Ammon's horn (tissue), 1 donor: ENCODE measurements around the gene LRRC18.

Source experiments
- DNase-seq: peaks from one replicate; pipeline ENCODE4 v3.0.0-alpha.2; 2016; ENCODE audit warnings: low spot score

LRRC18 gene

GRCh38 chr10:48907730-48908129 is 31.9 kb downstream of the LRRC18 start:
- DNase-seq, result no peak

- DNase-seq, result no peak
Observed at GRCh38 chr10:48906841-48907240, 32.8 kb downstream of the LRRC18 start.

GRCh38 chr10:48905311-48905710 is 34.3 kb downstream of the LRRC18 start:
- DNase-seq, result no peak

GRCh38 chr10:48904861-48905260 is 34.8 kb downstream of the LRRC18 start:
- no peak for DNase-seq

GRCh38 chr10:48903151-48903550 is 36.5 kb downstream of the LRRC18 start:
- peak; percentile 20 for DNase-seq

- DNase-seq, result no peak
Observed at GRCh38 chr10:48902096-48902495, 37.5 kb downstream of the LRRC18 start.

- DNase-seq, result no peak
Observed at GRCh38 chr10:48901319-48901718, 38.3 kb downstream of the LRRC18 start.

GRCh38 chr10:48900371-48900801 is 39.3 kb downstream of the LRRC18 start:
- DNase-seq, result peak; percentile 32

- no peak for DNase-seq
Observed at GRCh38 chr10:48899781-48900180, 39.9 kb downstream of the LRRC18 start.

GRCh38 chr10:48898426-48898825 is 41.2 kb downstream of the LRRC18 start:
- no peak for DNase-seq

GRCh38 chr10:48897441-48897790 is 42.2 kb downstream of the LRRC18 start:
- DNase-seq, result no peak

- no peak for DNase-seq
Observed at GRCh38 chr10:48896756-48897440, 42.7 kb downstream of the LRRC18 start.

GRCh38 chr10:48895803-48896195 is 43.8 kb downstream of the LRRC18 start:
- no peak for DNase-seq

GRCh38 chr10:48894911-48895802 is 44.5 kb downstream of the LRRC18 start:
- no peak for DNase-seq

GRCh38 chr10:48890888-48891850 is 48.5 kb downstream of the LRRC18 start:
- DNase-seq, result no peak

- DNase-seq, result no peak
Observed at GRCh38 chr10:48887982-48888381, 51.7 kb downstream of the LRRC18 start.

GRCh38 chr10:48885376-48885775 is 54.3 kb downstream of the LRRC18 start:
- DNase-seq, result peak; percentile 59

GRCh38 chr10:48884179-48885045 is 55.2 kb downstream of the LRRC18 start:
- peak; percentile 0 for DNase-seq

- no peak for DNase-seq
Observed at GRCh38 chr10:48883701-48884100, 55.9 kb downstream of the LRRC18 start.

- no peak for DNase-seq
Observed at GRCh38 chr10:48882881-48883280, 56.8 kb downstream of the LRRC18 start.

- DNase-seq, result no peak
Observed at GRCh38 chr10:48881937-48882336, 57.7 kb downstream of the LRRC18 start.
